ENCODE results near the gene KRAS.
"Not testable (repeated sequence)": the region's sequence is repeated elsewhere in the genome, so short reads cannot be mapped to it uniquely, and the experiment has no call there.

Gene KRAS

DNA sequence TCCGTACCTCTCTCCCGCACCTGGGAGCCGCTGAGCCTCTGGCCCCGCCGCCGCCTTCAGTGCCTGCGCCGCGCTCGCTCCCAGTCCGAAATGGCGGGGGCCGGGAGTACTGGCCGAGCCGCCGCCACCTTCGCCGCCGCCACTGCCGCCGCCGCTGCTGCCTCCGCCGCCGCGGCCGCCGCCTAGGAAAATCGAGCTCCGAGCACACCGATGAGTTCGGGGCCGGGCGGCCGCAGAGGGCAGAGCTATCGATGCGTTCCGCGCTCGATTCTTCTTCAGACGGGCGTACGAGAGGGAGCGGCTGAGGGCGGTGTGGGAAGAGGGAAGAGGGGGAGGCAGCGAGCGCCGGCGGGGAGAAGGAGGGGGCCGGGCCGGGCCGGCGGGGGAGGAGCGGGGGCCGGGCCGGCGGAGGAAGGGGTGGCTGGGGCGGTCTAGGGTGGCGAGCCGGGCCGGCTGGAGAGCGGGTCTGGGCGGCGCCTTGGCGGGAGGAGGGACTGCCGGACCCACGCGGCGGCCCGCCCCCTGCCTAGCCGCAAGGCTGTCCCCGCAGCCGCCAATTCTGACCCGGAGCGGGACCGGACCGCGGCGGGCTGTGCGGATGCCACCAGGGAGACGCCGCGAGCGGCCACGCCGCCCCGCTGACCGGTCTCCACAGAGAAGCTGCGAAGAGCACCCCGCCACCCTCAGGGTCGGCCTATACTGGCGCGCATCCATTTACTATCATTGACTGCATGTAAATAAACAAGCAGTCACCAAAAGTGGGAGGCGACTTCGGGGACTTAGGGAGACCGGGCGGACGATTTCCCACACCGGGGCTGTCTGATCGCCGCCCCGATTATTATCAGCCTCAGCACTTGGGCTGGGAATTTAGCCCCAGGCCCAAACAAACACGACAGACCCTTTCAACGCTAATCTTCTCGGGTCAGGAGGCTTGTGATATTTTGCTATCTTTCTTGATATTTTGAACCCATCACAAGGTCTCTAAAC, at the start of gene KRAS:
Gene KRAS (minus strand): TSS at position 186 of the 987 bp plus-strand sequence.
- peak; percentile 96 for DNase-seq (ENCODE audit: low spot score)

- DNase-seq (ENCODE audit: low spot score), result no peak
These were observed 45.7 kb upstream of the KRAS start for GRCh38 chr12:25296381-25296780.

GRCh38 chr12:25295361-25295760, 44.6 kb upstream of the KRAS start:
- DNase-seq (ENCODE audit: low spot score), result no peak

- DNase-seq (ENCODE audit: low spot score), result no peak
These were observed 42.9 kb upstream of the KRAS start for GRCh38 chr12:25293653-25294052.

GRCh38 chr12:25292810-25293221, 42.1 kb upstream of the KRAS start:
- DNase-seq (ENCODE audit: low spot score), result not testable (repeated sequence)

DNA sequence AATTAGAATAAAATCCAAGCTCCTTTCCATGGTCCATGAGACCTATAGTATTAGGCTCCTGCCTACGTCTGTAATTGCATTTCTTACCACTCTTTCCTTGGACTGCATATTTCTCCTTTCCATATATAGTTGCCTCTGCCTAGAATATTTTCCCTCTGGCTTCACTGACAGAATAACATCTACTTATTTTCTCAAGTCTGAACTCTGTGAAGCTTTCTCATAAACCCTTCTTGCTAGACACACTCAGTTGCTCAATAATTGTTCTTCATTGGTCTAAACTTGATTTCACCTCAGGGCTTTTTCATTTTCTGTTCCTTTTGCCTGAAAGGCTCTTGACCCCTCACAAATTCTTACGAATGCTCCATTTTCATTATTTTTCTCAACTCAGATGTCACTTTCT, 36.9 kb upstream of the KRAS start:
- DNase-seq (ENCODE audit: low spot score), result no peak

- DNase-seq (ENCODE audit: low spot score), result no peak
These were observed 36.1 kb upstream of the KRAS start for GRCh38 chr12:25286837-25287236.

- no peak for DNase-seq (ENCODE audit: low spot score)
These were observed 33.3 kb upstream of the KRAS start for GRCh38 chr12:25284024-25284423.

GRCh38 chr12:25283006-25283405, 32.3 kb upstream of the KRAS start:
- DNase-seq (ENCODE audit: low spot score), result no peak

DNA sequence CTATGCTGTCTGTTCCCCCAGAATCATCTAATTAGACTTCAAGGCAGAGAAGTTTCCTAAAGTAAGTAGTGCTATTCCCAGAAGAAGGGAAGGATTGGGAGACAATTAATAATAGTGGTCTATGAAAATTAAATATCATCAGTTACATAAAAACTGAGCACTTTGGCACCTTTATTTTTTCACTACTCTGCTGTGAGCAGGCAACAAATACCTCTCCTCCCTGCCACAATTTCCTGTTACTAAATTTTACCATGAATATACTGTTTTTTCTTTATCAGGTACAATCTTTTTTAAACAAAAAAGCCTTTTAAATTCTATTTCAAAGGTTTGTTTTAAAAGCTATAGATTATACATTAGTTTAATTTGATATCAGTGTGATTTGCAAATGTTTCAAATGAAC, 29.4 kb upstream of the KRAS start:
- no peak for DNase-seq (ENCODE audit: low spot score)

- no peak for DNase-seq (ENCODE audit: low spot score)
These were observed 27.5 kb upstream of the KRAS start for GRCh38 chr12:25278269-25278668.

DNA sequence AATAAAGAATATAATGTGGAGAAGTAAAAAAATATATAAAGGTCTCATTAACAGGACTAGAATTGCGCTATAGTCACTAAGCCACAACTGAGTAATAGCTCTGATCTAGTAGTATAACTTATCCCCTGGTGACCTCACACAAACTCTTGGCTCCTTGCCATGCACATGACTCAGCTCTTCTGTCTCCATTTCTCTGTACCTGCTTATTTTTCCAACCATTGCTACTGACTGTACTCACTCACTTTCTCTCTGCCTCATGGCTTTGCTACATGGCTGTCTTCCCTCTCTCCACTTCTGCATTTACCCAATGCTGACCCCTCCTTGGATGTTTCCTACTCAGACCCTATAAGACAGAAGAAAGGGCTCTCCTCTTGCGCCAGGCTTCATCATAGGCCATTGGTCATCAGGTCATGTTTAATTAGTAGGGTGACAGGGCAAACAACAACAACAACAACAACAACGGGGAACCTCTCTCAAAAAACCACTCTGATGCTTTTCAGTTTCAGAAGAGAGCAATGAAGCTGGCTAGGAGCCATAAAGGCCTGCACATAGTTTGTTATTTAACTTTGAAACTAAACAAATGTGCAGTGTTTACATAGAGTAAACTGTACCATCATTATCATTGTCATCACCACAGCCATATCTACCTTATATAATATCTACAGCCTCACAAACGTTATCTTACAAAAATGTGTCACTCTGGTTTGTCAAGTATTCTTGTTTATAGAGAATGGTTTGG, 25.6 kb upstream of the KRAS start:
- no peak for DNase-seq (ENCODE audit: low spot score)

DNA sequence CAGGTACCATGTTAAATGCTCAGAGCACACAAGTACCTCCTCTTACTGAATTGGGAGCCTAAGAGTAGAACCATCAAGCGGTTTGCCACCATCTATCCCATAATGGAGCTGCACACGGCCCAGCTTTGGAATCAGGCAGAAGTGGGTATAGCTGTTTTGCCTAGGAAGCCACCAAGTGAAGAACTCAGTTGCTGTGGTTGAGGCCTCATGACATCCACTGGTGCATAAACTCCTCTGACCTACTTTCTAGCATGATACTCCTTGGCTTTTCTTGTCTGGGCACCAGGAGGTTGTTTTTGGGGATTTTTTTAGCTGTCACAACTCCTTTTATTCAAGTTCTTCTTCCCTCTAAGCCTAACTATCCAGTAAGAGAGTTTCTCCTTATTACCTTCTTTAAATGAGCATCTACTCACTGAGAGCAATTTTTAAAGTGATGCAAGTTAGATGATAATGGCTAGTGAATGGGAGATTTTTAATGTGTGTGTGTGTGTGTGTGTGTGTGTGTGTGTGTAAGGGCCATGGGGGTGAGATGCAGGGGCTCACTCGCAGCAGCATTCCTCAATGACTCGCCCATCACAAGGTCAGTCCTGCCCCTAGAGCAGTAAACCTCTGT, 20.9 kb upstream of the KRAS start:
- DNase-seq (ENCODE audit: low spot score), result no peak

DNA sequence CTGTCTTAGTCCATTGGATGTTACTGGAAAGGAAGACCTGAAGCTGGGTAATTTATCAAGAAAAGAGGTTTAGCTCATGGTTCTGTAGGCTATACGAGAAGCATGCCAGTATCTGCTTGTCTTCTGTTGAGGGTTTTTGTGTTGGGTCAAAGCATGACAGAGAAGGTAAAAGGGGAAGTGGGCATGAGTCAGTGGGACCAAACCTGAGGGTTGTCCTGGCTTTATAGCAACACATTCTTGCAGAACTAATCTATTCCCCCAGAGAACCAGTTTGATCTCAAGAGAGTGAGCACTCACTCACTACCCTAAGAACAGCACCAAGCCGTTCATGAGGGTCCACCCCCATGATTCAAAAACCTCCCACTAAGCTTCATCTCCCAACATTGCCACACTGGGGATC, 19.0 kb upstream of the KRAS start:
- DNase-seq (ENCODE audit: low spot score), result no peak

- no peak for DNase-seq (ENCODE audit: low spot score)
These were observed 15.8 kb upstream of the KRAS start for GRCh38 chr12:25266497-25266896.

DNA sequence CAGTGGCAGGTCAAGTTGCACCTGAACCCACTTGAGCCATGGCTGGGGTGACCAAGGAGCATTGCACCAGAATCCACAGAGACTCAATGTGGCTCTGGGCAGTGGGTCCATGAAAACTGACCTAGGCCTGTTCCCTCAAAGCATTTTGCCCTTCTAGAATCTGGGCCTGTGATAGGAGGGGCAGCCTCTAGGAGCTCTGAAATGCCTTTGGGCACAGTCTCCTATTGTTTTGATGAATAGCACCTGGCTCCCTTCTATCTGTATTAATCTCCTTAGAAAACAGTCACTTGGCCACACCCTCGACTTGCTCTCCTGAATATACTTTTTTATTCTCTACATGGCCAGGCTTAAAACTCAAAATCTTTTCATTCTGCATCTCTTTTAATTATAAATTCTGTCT, 14.1 kb upstream of the KRAS start:
- no peak for DNase-seq (ENCODE audit: low spot score)

DNA sequence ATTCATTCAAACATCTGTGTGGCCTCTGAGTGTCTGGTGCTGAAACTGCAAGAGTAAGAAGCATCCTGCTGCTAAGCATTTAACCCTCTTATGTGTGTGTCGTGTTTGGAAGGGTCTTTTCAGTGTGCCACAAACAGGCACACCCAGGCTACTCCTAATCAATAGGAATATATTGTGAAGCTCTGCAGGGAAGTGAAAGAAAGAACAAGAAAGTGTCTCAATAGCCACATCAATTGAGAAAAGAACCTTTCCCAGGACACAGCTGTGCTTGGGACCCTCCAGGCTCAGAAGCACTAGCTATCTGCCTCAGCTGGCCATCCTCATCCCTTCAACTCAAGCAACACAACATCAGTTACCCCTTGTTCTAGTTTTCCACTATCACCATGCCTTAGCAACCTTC, 13.4 kb upstream of the KRAS start:
- no peak for DNase-seq (ENCODE audit: low spot score)

GRCh38 chr12:25263594-25263993, 12.9 kb upstream of the KRAS start:
- no peak for DNase-seq (ENCODE audit: low spot score)

DNA sequence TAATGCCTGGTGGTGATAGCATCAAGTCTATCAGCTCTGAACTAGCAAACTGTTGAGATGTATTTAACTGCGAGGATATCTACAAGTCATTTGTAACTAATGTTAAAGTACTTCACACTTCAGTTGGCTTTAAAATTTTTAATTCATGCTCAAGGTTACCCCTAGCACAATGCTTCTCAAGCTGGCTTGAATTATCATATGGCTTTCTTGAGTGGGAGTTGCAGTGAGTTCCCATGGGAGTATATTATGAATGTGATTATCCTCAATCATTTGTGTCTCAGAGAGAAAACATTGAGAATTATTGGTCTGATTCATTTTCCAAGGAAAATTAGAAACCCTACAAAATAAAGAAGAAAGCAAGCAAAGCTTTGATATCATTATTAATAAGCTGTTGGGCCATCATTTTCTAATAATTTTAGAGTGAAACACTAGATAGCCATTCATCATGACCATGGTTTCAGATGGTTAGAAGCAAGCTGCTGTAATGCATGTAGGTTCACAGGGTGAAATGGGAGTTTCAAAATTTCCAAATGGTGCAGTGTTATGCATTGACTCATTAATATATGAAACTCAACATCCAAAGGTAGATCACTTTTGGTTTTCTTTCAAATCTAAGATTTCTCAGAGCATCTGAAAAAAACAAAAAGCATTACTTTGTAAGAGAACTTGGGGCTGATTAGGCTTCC, 11.8 kb upstream of the KRAS start:
- no peak for DNase-seq (ENCODE audit: low spot score)

- no peak for DNase-seq (ENCODE audit: low spot score)
These were observed 7.0 kb upstream of the KRAS start for GRCh38 chr12:25257590-25258324.

GRCh38 chr12:25256826-25257225, 6.1 kb upstream of the KRAS start:
- DNase-seq (ENCODE audit: low spot score), result no peak
